ENCODE data around the gene HS1BP3. TPM values are rescaled to one million over a fixed set of nuclear protein-coding genes. Genes with fewer than 3 reads are reported as not detected.

HS1BP3 gene
- total RNA-seq, 2 donors from 2014 or later: 8.9 to 10.7 TPM

DNA sequence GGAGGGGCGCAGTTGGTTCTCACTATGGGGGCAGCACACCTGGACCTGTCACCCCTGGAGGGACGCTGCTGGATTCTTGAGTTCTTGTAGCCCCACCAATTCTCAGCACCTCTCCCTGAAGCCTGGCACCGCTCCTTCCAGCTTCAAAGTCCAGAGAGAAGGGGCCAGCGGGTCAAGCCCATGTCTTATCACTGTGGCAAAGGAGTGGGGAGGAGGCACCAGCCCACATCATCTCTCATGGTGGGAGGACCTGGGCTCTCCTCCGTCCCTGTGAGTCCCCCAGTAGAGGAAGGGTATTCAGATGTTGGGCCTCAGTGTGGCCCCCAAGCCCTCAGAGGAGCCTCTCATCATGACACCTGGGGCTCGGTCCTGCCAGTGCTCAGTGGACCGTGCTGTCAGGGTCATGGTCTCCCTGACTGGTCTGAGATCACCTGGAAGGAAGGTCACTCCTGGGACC lies 67.4 kb downstream of the HS1BP3 start:
- Mint-ChIP-seq H3K9me3 (no peaks in the 10 kb centered on the region), H3K36me3 (ENCODE audit: low read depth) (no peaks in the 10 kb centered on the region), H3K27ac (no peak overlapping the region), H3K4me3 (no peak overlapping the region), H3K27me3 (no peaks in the 10 kb centered on the region), H3K4me1 (peaks cover 12% of the 10 kb centered on the region)
- no peak for ATAC-seq (replicated peaks)

GRCh38 chr2:20582600-20583221 lies 68.2 kb downstream of the HS1BP3 start:
- peaks cover 12% of the 10 kb centered on the region for H3K4me1 Mint-ChIP-seq
- H3K9me3 Mint-ChIP-seq: no peaks in the 10 kb centered on the region
- no peak overlapping the region for H3K27ac Mint-ChIP-seq
- no peak for ATAC-seq (replicated peaks)
- no peaks in the 10 kb centered on the region for H3K36me3 Mint-ChIP-seq (ENCODE audit: low read depth)
- H3K27me3 Mint-ChIP-seq: no peaks in the 10 kb centered on the region
- no peak overlapping the region for H3K4me3 Mint-ChIP-seq

GRCh38 chr2:20580690-20581437 lies 70.0 kb downstream of the HS1BP3 start:
- Mint-ChIP-seq H3K9me3 (no peaks in the 10 kb centered on the region), H3K27ac (peak overlapping the region; percentile 80), H3K27me3 (no peaks in the 10 kb centered on the region), H3K4me3 (peak overlapping the region; percentile 32), H3K36me3 (ENCODE audit: low read depth) (no peaks in the 10 kb centered on the region), H3K4me1 (peaks cover 25% of the 10 kb centered on the region)
- peak; percentile 37 for ATAC-seq (replicated peaks)

DNA sequence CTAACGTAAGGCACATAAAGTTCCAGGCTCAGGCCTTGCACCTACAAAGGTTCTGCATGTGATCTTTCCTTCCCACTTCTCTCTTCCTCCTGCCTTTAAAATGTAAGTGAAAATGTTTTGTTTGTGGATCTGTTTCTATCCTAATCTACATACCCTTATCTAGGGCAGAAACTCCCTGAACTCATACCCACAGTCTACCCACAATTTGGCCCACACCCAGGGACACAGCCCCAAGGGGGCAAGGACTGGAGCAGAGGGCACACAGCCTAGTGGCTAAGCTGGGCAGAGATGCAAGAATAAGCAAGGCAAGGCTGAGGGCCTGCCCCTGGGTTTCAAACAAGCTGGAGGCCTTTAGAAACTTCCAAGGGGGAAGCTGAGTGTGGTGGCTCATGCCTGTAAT lies 71.0 kb downstream of the HS1BP3 start:
- Mint-ChIP-seq H3K4me3 (peak overlapping the region; percentile 32), H3K27ac (peak overlapping the region; percentile 80), H3K9me3 (no peaks in the 10 kb centered on the region), H3K4me1 (peaks cover 25% of the 10 kb centered on the region), H3K27me3 (no peaks in the 10 kb centered on the region), H3K36me3 (ENCODE audit: low read depth) (no peaks in the 10 kb centered on the region)
- ATAC-seq (replicated peaks): peak; percentile 8

DNA sequence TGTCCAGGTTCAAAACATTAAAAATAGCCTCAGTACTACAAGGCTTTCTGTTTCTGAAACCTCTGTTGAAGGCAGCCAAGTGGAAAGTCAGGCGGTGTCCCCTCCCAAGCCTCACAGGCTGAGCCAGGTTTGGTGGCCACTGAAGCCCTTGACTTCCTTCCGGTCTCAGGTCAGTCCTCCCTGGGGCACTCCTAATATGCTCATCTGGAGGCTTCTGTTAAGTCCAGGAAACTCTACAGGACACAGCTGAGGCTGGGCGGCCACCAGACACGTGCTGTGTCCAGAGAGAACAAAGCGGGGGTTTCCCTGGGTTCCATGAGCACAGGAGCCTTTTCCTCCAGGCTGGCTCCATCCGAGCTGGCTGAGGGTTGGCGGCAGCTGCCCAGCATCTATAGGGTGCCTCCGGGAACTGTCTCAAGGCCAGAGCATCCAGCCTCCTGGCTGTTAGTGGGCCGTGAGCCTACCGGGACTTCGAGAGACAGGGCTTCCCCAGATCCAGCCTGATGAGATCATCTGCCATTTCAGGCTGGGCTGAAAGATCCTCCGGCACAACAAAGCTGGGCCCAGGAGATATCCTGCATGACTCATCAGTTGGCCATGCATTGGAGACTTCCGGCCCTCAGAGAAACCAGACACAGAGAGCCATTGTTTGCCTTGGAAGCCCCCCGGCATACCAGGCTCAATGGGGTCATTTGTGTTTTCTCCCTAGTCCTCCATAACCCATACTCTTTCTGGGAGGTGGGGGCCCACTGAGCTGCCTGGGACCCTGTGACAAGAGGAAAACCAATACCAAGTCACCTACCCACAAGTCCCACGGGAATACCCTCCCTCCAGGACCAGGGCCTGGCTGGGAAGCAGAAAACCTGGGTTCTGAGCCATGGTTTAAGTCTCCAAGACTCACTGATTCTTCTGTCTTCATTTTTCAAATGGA lies 71.7 kb downstream of the HS1BP3 start:
- Mint-ChIP-seq H3K4me1 (peaks cover 22% of the 10 kb centered on the region), H3K27ac (peak overlapping the region; percentile 80), H3K9me3 (no peaks in the 10 kb centered on the region), H3K36me3 (ENCODE audit: low read depth) (no peaks in the 10 kb centered on the region), H3K4me3 (no peak overlapping the region), H3K27me3 (no peaks in the 10 kb centered on the region)
- ATAC-seq (replicated peaks): no peak

GRCh38 chr2:20578266-20578894 lies 72.5 kb downstream of the HS1BP3 start:
- no peaks in the 10 kb centered on the region for H3K27me3 Mint-ChIP-seq
- no peak overlapping the region for H3K4me3 Mint-ChIP-seq
- no peaks in the 10 kb centered on the region for H3K9me3 Mint-ChIP-seq
- H3K27ac Mint-ChIP-seq: peak overlapping the region; percentile 58
- peaks cover 22% of the 10 kb centered on the region for H3K4me1 Mint-ChIP-seq
- H3K36me3 Mint-ChIP-seq (ENCODE audit: low read depth): no peaks in the 10 kb centered on the region
- ATAC-seq (replicated peaks): no peak

DNA sequence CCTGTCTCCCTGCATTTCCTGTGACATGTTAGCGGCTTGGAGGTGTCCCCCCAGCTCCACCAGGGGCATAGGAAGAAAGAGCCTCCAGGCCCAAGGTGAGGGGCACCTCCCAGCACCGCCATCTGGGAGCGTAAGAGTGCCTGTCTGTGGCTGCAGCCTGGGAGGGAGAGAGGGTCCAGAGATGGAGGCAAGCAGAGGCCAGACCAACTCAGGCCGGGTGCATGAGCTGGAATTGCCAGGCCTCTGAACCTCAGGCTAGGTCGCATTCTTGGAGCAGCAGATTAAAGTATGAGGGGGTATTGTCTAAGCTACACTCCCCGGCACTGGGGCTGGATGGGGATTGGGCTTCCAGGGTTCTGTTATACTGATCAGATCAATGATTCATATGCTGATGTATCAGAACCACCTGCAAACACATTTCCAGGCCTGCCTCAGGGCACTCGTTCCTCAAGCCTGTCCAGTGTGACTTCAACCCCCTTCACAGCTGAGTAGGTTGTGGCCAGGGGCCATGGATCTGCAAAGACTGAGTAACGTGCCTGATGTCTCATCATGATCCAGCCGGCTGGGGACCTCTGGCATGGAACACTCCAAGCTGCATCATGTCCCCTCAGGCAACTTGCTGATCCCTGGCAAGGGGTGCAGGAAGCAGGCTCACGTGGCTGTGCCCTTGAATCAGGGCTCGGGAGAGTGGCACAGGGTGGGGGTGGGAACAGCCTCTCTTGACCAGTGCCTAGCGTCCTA lies 73.2 kb downstream of the HS1BP3 start:
- Mint-ChIP-seq H3K36me3 (ENCODE audit: low read depth) (no peaks in the 10 kb centered on the region), H3K27me3 (no peaks in the 10 kb centered on the region), H3K9me3 (no peaks in the 10 kb centered on the region), H3K27ac (peak overlapping the region; percentile 94), H3K4me1 (peaks cover 22% of the 10 kb centered on the region), H3K4me3 (peak overlapping the region; percentile 71)
- no peak for ATAC-seq (replicated peaks)

DNA sequence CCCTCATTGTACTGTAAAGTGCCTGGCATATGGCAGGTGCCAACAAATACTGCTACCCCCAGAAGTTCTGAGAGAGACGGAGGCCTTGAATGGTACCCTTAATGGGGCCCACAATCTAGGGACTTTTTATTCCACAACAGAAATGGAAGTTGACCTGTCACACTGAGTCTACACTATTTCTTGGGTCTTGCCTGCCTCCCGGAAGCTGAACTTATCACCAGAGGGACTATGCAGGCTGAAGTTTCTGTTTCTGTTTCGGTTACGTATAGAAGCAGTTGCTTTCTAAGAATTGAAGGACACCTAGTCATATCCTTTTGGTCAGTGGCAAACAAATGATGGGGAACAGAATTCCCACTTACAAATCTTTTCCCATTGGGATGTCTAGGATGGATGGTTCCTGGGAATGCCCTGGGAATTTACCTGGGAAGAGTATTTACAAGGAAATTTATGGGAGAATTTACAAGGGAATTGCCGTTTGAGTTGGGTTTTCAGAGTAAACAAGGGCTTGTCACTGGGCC lies 74.2 kb downstream of the HS1BP3 start:
- peak; percentile 90 for ATAC-seq (replicated peaks)
- H3K27me3 Mint-ChIP-seq: no peaks in the 10 kb centered on the region
- H3K4me1 Mint-ChIP-seq: peaks cover 26% of the 10 kb centered on the region
- H3K36me3 Mint-ChIP-seq (ENCODE audit: low read depth): no peaks in the 10 kb centered on the region
- H3K9me3 Mint-ChIP-seq: no peaks in the 10 kb centered on the region
- H3K4me3 Mint-ChIP-seq: peak overlapping the region; percentile 71
- H3K27ac Mint-ChIP-seq: peak overlapping the region; percentile 94

- peak; percentile 2 for ATAC-seq (replicated peaks)
- Mint-ChIP-seq H3K27ac (peak overlapping the region; percentile 94), H3K36me3 (ENCODE audit: low read depth) (no peaks in the 10 kb centered on the region), H3K4me3 (peak overlapping the region; percentile 71), H3K9me3 (no peaks in the 10 kb centered on the region), H3K27me3 (no peaks in the 10 kb centered on the region), H3K4me1 (peaks cover 26% of the 10 kb centered on the region)
Measured at GRCh38 chr2:20575935-20576597, 74.8 kb downstream of the HS1BP3 start.

DNA sequence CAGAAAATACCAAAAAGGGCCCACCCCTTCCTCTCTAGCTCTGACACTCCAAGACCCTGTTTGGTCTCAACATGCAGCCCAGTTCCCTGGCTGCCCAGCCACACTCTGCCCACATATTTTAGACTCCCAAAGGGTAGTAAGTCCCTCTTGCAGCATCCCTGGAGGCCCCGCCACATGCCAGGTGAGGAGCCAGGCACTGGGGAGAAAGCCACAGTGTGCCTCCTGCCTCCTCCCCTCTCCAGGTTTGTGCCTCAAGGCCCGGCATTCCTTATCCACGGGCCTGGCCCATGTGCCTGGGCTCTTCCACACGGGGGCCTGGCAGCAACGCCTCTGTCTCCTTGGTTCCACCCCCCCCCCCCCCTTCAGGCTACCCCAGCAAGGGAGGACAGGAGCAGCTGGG lies 75.5 kb downstream of the HS1BP3 start:
- Mint-ChIP-seq H3K27me3 (no peaks in the 10 kb centered on the region), H3K9me3 (no peaks in the 10 kb centered on the region), H3K4me1 (peaks cover 26% of the 10 kb centered on the region), H3K36me3 (ENCODE audit: low read depth) (no peaks in the 10 kb centered on the region), H3K27ac (peak overlapping the region; percentile 94), H3K4me3 (no peak overlapping the region)
- no peak for ATAC-seq (replicated peaks)

DNA sequence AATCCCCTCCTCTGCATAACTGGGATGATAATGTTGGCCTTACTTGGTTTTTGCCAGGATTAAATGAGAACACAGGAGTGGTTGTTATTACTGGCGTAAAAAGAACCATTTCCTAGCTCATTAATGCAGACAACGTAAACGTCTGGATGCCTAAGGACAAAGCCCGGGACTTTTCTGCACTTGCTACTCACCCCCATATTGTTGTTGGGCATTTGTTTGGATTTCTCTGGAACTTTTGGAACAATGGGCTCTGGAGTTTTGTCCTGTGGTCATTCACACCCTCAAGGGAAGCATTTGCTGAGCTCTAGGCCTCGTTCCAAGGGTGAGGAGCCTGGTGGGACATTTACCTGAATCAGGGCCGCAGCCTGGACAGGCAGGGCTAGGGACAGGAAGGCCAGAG lies 76.0 kb downstream of the HS1BP3 start:
- Mint-ChIP-seq H3K9me3 (no peaks in the 10 kb centered on the region), H3K36me3 (ENCODE audit: low read depth) (no peaks in the 10 kb centered on the region), H3K27me3 (no peaks in the 10 kb centered on the region), H3K27ac (peak overlapping the region; percentile 94), H3K4me1 (peaks cover 23% of the 10 kb centered on the region), H3K4me3 (no peak overlapping the region)
- no peak for ATAC-seq (replicated peaks)

DNA sequence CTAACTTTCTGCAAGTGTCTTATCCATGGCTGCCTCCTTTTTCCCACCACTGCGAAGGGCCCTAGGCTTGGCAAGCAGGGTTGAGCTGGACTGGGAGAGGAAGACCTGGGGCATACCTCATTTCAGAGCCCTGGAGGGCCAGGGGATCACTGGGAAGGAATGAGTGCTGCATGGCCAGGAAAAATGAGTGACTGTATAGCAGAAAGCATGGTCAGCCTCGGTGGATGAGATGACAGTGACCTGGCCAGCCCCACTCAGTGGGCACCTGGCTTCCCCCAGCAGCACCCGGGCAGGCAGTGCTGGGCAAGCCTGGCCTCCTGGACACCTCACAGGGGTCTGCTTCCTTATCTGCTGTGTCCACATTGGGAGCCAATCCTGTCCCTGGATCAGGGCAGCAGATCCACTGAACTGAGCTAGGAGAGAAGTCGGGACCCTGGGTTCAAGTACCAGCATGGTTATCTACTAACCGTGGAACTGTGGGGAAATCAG lies 76.4 kb downstream of the HS1BP3 start:
- Mint-ChIP-seq H3K4me1 (peaks cover 20% of the 10 kb centered on the region), H3K27me3 (no peaks in the 10 kb centered on the region)

More for the DNA sequence above, 76.4 kb downstream of the HS1BP3 start:
- Mint-ChIP-seq H3K9me3 (no peaks in the 10 kb centered on the region), H3K4me3 (no peak overlapping the region), H3K36me3 (ENCODE audit: low read depth) (no peaks in the 10 kb centered on the region), H3K27ac (peak overlapping the region; percentile 94)
- no peak for ATAC-seq (replicated peaks)

All from activated T-helper 17 cell treated with anti-CD3 and anti-CD28 coated beads, Interleukin-2, amount 50 U/mL, for 72 hours (primary cell).